ENCODE measurements around the gene SALL3. TPM values are rescaled to one million over a fixed set of nuclear protein-coding genes. Genes with fewer than 3 reads are reported as not detected.
A peak's percentile ranks its signal among the peaks of the same experiment; 100 is the strongest.

The SALL3 gene
- total and polyA plus RNA-seq, 2 experiments from 2014 or later = 16.9 to 39.8 TPM

- Histone ChIP-seq H3K27me3 (ENCODE audit: insufficient read depth) (no peaks in the 10 kb centered on the region), H3K79me2 (replicated peaks; ENCODE audit: insufficient read depth) (no peaks in the 10 kb centered on the region), H3K4me1 (ENCODE audit: insufficient read depth) (no peaks in the 10 kb centered on the region), H3K27ac (ENCODE audit: low read depth) (no peak overlapping the region), H2AFZ (peak overlapping the region; percentile 33; the same call in 1 of the 2 replicates), H3K4me3 (no peak overlapping the region), H3F3A (replicated peaks; ENCODE audit: low read depth) (no peaks in the 10 kb centered on the region), H3K9me2 (ENCODE audit: insufficient read depth) (no peaks in the 10 kb centered on the region), H3K36me3 (ENCODE audit: insufficient read depth) (no peaks in the 10 kb centered on the region), H3K4me2 (no peak overlapping the region), H4K20me1 (replicated peaks; ENCODE audit: insufficient read depth) (no peaks in the 10 kb centered on the region)
- peaks cover 96% of the 10 kb centered on the region; the same call in 2 of the 3 replicates for H3K9me3 Mint-ChIP-seq
- TF ChIP-seq EZH2 (IDR thresholded peaks at IDR 0.05; ENCODE audit: low read depth, unreplicated experiment) = no peak
- TF ChIP-seq, protein P1, sequence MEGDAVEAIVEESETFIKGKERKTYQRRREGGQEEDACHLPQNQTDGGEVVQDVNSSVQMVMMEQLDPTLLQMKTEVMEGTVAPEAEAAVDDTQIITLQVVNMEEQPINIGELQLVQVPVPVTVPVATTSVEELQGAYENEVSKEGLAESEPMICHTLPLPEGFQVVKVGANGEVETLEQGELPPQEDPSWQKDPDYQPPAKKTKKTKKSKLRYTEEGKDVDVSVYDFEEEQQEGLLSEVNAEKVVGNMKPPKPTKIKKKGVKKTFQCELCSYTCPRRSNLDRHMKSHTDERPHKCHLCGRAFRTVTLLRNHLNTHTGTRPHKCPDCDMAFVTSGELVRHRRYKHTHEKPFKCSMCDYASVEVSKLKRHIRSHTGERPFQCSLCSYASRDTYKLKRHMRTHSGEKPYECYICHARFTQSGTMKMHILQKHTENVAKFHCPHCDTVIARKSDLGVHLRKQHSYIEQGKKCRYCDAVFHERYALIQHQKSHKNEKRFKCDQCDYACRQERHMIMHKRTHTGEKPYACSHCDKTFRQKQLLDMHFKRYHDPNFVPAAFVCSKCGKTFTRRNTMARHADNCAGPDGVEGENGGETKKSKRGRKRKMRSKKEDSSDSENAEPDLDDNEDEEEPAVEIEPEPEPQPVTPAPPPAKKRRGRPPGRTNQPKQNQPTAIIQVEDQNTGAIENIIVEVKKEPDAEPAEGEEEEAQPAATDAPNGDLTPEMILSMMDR (conservative IDR thresholded peaks at IDR 0.05; ENCODE audit: low read depth in 2 of 2) = no peak
- TF ChIP-seq, protein P2, sequence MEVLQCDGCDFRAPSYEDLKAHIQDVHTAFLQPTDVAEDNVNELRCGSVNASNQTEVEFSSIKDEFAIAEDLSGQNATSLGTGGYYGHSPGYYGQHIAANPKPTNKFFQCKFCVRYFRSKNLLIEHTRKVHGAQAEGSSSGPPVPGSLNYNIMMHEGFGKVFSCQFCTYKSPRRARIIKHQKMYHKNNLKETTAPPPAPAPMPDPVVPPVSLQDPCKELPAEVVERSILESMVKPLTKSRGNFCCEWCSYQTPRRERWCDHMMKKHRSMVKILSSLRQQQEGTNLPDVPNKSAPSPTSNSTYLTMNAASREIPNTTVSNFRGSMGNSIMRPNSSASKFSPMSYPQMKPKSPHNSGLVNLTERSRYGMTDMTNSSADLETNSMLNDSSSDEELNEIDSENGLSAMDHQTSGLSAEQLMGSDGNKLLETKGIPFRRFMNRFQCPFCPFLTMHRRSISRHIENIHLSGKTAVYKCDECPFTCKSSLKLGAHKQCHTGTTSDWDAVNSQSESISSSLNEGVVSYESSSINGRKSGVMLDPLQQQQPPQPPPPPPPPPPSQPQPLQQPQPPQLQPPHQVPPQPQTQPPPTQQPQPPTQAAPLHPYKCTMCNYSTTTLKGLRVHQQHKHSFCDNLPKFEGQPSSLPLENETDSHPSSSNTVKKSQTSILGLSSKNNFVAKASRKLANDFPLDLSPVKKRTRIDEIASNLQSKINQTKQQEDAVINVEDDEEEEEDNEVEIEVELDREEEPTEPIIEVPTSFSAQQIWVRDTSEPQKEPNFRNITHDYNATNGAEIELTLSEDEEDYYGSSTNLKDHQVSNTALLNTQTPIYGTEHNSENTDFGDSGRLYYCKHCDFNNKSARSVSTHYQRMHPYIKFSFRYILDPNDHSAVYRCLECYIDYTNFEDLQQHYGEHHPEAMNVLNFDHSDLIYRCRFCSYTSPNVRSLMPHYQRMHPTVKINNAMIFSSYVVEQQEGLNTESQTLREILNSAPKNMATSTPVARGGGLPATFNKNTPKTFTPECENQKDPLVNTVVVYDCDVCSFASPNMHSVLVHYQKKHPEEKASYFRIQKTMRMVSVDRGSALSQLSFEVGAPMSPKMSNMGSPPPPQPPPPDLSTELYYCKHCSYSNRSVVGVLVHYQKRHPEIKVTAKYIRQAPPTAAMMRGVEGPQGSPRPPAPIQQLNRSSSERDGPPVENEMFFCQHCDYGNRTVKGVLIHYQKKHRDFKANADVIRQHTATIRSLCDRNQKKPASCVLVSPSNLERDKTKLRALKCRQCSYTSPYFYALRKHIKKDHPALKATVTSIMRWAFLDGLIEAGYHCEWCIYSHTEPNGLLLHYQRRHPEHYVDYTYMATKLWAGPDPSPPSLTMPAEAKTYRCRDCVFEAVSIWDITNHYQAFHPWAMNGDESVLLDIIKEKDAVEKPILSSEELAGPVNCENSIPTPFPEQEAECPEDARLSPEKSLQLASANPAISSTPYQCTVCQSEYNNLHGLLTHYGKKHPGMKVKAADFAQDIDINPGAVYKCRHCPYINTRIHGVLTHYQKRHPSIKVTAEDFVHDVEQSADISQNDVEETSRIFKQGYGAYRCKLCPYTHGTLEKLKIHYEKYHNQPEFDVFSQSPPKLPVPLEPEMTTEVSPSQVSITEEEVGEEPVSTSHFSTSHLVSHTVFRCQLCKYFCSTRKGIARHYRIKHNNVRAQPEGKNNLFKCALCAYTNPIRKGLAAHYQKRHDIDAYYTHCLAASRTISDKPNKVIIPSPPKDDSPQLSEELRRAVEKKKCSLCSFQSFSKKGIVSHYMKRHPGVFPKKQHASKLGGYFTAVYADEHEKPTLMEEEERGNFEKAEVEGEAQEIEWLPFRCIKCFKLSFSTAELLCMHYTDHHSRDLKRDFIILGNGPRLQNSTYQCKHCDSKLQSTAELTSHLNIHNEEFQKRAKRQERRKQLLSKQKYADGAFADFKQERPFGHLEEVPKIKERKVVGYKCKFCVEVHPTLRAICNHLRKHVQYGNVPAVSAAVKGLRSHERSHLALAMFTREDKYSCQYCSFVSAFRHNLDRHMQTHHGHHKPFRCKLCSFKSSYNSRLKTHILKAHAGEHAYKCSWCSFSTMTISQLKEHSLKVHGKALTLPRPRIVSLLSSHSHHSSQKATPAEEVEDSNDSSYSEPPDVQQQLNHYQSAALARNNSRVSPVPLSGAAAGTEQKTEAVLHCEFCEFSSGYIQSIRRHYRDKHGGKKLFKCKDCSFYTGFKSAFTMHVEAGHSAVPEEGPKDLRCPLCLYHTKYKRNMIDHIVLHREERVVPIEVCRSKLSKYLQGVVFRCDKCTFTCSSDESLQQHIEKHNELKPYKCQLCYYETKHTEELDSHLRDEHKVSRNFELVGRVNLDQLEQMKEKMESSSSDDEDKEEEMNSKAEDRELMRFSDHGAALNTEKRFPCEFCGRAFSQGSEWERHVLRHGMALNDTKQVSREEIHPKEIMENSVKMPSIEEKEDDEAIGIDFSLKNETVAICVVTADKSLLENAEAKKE (CRISPR knock-in tag; IDR thresholded peaks at IDR 0.05) = no peak
- TF ChIP-seq JUNB (IDR thresholded peaks at IDR 0.05; ENCODE audit: unreplicated experiment) = no peak
- no peak for TF ChIP-seq POLR2AphosphoS5 (IDR thresholded peaks at IDR 0.05; ENCODE audit: low read depth)
- peaks cover 3% of the 10 kb centered on the region; the same call in 2 of the 3 replicates for H3K4me1 Mint-ChIP-seq
- H3K27me3 Mint-ChIP-seq (ENCODE audit: insufficient read depth, low read depth, poor library complexity) = peaks cover 4% of the 10 kb centered on the region
- ATAC-seq = no peak
- H3K36me3 Mint-ChIP-seq (ENCODE audit: low read depth) = peaks cover 25% of the 10 kb centered on the region
- no peak for DNase-seq (ENCODE audit: low spot score)
- no peak overlapping the region for H3K4me3 Mint-ChIP-seq
- no peak overlapping the region for H3K27ac Mint-ChIP-seq
These were observed 47.3 kb upstream of the SALL3 start for GRCh38 chr18:78932281-78932680.

All from GM23338 (cell line).